HEK293 (cell line): ENCODE results near the gene UGT1A3.
"Not testable (repeated sequence)": the region's sequence is repeated elsewhere in the genome, so short reads cannot be mapped to it uniquely, and the experiment has no call there.

ENCODE experiments used
- CTCF ChIA-PET: fragments of 350-600 bp; formaldehyde crosslinking; extraction: SDS; loops from one replicate; lab custom pipeline; 2021; ENCODE audit warnings: antibody characterized with exemption; lab: Yijun Ruan, JAX
- POLR2A ChIA-PET: fragments of 300-600 bp; formaldehyde crosslinking; extraction: SDS; loops from one replicate; lab custom pipeline; 2020; ENCODE audit warnings: antibody characterized with exemption, inconsistent platforms; lab: Yijun Ruan, JAX
- H3K27ac ChIP-seq: fragments of 200-500 bp; sonication (Bioruptor generic); 2 replicates; pipeline ENCODE4 v1.5.1; 2014; ENCODE audit warnings: low read depth, low read length, control low read depth, inconsistent platforms; ENCODE audit errors: extremely low read depth
- H3K36me3 ChIP-seq, 2 experiments: fragments of 200-500 bp in 1 of 2; sonication (Bioruptor generic) in 1 of 2; 1 replicate in 1 of 2; 2 replicates in 1 of 2; pipeline ENCODE4 v1.5.1; 2014 to 2017; ENCODE audit warnings: inconsistent platforms in 2 of 2, low read length in 2 of 2; ENCODE audit not compliant: control insufficient read depth in 2 of 2, insufficient read depth in 1 of 2
- H3K4me1 ChIP-seq: fragments of 200-500 bp; sonication (Bioruptor generic); 2 replicates; pipeline ENCODE4 v1.5.1; 2014; ENCODE audit warnings: mild to moderate bottlenecking, low read length, inconsistent platforms; ENCODE audit not compliant: control insufficient read depth, insufficient read depth
- H3K4me3 ChIP-seq: 2 replicates; pipeline ENCODE4 v1.5.1; 2011; ENCODE audit warnings: low read depth, mild to moderate bottlenecking, control low read depth, low read length, moderate library complexity
- H3K9me3 ChIP-seq: fragments of 200-500 bp; sonication (Bioruptor generic); 2 replicates; pipeline ENCODE4 v1.5.1; 2014; ENCODE audit warnings: low read depth, low read length, inconsistent platforms; ENCODE audit not compliant: control insufficient read depth, insufficient read depth
- FEZF1 ChIP-seq: fragments of 450-650 bp; formaldehyde crosslinking; IDR thresholded peaks from 2 replicates; pipeline ENCODE4 v1.5.1; 2016; ENCODE audit warnings: missing biosample characterization, missing genetic modification characterization
- GFI1B ChIP-seq: fragments of 450-650 bp; formaldehyde crosslinking; IDR thresholded peaks from 2 replicates; pipeline ENCODE4 v1.5.1; 2016; ENCODE audit warnings: missing biosample characterization, missing genetic modification characterization
- HOXD13 ChIP-seq: sonication (generic); formaldehyde crosslinking; IDR thresholded peaks from 2 replicates; pipeline ENCODE4 v1.8.0; 2022; ENCODE audit warnings: missing genetic modification reagents, borderline replicate concordance
- ZNF223 ChIP-seq: fragments of 450-650 bp; formaldehyde crosslinking; IDR thresholded peaks from 2 replicates; pipeline ENCODE4 v1.5.1; 2016; ENCODE audit warnings: missing biosample characterization, missing genetic modification characterization
- ZNF292 ChIP-seq: fragments of 450-650 bp; formaldehyde crosslinking; IDR thresholded peaks from 2 replicates; pipeline ENCODE4 v1.5.1; 2016; ENCODE audit warnings: low read depth, missing biosample characterization, missing genetic modification characterization, borderline replicate concordance
- ZNF302 ChIP-seq: fragments of 450-650 bp; formaldehyde crosslinking; IDR thresholded peaks from 2 replicates; pipeline ENCODE4 v1.5.1; 2016; ENCODE audit warnings: missing biosample characterization, missing genetic modification characterization, low read depth
- ZNF324 ChIP-seq: fragments of 450-650 bp; formaldehyde crosslinking; IDR thresholded peaks from 2 replicates; pipeline ENCODE4 v1.5.1; 2016; ENCODE audit warnings: missing biosample characterization, missing genetic modification characterization
- ZNF529 ChIP-seq: fragments of 450-650 bp; formaldehyde crosslinking; IDR thresholded peaks from 2 replicates; pipeline ENCODE4 v1.5.1; 2017; ENCODE audit warnings: missing genetic modification characterization, missing biosample characterization; ENCODE audit not compliant: insufficient replicate concordance
- ZNF837 ChIP-seq: fragments of 450-650 bp; formaldehyde crosslinking; IDR thresholded peaks from 2 replicates; pipeline ENCODE4 v1.5.1; 2016; ENCODE audit warnings: missing biosample characterization, missing genetic modification characterization
- ZSCAN4 ChIP-seq: fragments of 450-650 bp; formaldehyde crosslinking; IDR thresholded peaks from 2 replicates; pipeline ENCODE4 v1.5.1; 2017; ENCODE audit warnings: missing biosample characterization, missing genetic modification characterization
- TF ChIP-seq, protein P1 (sequence below): fragments of 450-650 bp; formaldehyde crosslinking; IDR thresholded peaks from 2 replicates; pipeline ENCODE4 v1.5.1; 2017; ENCODE audit warnings: missing biosample characterization, missing genetic modification characterization
- TF ChIP-seq, protein P2 (sequence below): fragments of 450-650 bp; formaldehyde crosslinking; IDR thresholded peaks from 2 replicates; pipeline ENCODE4 v1.5.1; 2016; ENCODE audit warnings: missing biosample characterization, missing genetic modification characterization
- TF ChIP-seq, protein P3 (sequence below): fragments of 450-650 bp; formaldehyde crosslinking; IDR thresholded peaks from 2 replicates; pipeline ENCODE4 v1.5.1; 2017; ENCODE audit warnings: missing biosample characterization, missing genetic modification characterization

Gene UGT1A3

DNA sequence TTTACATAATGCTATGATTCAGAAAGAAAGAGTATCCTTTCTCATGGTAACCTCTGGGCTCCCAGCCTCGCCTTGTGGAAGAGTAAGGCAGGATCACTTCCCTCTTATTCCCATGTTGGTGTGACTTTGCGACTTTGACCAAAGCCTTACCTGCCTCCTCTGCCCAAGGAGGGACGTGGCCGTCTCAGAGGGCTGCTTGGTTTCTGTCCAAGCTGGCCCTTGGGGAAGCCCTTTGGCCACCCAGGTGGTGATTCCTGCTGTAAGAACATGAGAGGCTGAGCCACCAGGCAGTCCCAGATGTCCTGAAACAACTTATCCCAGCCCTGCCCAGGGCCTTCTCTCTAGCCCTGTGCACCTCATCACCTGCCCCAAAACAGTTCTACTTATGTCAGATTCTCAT is 30.1 kb upstream of the UGT1A3 start (continued):
- TF ChIP-seq, protein P1, sequence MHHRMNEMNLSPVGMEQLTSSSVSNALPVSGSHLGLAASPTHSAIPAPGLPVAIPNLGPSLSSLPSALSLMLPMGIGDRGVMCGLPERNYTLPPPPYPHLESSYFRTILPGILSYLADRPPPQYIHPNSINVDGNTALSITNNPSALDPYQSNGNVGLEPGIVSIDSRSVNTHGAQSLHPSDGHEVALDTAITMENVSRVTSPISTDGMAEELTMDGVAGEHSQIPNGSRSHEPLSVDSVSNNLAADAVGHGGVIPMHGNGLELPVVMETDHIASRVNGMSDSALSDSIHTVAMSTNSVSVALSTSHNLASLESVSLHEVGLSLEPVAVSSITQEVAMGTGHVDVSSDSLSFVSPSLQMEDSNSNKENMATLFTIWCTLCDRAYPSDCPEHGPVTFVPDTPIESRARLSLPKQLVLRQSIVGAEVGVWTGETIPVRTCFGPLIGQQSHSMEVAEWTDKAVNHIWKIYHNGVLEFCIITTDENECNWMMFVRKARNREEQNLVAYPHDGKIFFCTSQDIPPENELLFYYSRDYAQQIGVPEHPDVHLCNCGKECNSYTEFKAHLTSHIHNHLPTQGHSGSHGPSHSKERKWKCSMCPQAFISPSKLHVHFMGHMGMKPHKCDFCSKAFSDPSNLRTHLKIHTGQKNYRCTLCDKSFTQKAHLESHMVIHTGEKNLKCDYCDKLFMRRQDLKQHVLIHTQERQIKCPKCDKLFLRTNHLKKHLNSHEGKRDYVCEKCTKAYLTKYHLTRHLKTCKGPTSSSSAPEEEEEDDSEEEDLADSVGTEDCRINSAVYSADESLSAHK (tag by site-specific recombination) = no peak
- TF ChIP-seq ZNF529 (tag by site-specific recombination) = no peak
- no peak for TF ChIP-seq ZNF837
- no peak for TF ChIP-seq ZNF302

- Histone ChIP-seq H3K4me1 (0 out of 2 replicates have a peak, but pooled peaks cover 2% of the 10 kb centered on the region), H3K27ac (no peak overlapping the region), H3K9me3 (no peaks in the 10 kb centered on the region), H3K4me3 (no peak overlapping the region), H3K36me3 (no peaks in the 10 kb centered on the region)
- no peak for TF ChIP-seq ZNF223 (tag by site-specific recombination)
- TF ChIP-seq ZNF292 (tag by site-specific recombination) = no peak
- TF ChIP-seq, protein P2, sequence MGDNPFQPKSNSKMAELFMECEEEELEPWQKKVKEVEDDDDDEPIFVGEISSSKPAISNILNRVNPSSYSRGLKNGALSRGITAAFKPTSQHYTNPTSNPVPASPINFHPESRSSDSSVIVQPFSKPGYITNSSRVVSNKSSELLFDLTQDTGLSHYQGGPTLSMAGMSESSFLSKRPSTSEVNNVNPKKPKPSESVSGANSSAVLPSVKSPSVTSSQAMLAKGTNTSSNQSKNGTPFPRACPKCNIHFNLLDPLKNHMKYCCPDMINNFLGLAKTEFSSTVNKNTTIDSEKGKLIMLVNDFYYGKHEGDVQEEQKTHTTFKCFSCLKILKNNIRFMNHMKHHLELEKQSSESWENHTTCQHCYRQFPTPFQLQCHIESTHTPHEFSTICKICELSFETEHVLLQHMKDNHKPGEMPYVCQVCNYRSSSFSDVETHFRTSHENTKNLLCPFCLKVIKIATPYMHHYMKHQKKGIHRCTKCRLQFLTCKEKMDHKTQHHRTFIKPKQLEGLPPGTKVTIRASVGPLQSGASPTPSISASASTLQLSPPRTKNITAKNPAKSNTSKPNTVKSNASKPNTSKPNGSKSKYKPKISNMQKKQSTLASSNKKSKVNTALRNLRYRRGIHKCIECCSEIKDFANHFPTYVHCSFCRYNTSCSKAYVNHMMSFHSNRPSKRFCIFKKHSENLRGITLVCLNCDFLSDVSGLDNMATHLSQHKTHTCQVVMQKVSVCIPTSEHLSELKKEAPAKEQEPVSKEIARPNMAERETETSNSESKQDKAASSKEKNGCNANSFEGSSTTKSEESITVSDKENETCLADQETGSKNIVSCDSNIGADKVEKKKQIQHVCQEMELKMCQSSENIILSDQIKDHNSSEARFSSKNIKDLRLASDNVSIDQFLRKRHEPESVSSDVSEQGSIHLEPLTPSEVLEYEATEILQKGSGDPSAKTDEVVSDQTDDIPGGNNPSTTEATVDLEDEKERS (tag by site-specific recombination) = no peak
- TF ChIP-seq GFI1B (tag by site-specific recombination) = no peak
- CTCF ChIA-PET = interaction anchor here (1.2 kb wide), 1 partner anchor 12 kb away, joined by 5 read pairs; no protein-coding TSS in a partner anchor
- POLR2A ChIA-PET = no interaction called here
Observed at GRCh38 chr2:233699424-233700027, 29.3 kb upstream of the UGT1A3 start.

DNA sequence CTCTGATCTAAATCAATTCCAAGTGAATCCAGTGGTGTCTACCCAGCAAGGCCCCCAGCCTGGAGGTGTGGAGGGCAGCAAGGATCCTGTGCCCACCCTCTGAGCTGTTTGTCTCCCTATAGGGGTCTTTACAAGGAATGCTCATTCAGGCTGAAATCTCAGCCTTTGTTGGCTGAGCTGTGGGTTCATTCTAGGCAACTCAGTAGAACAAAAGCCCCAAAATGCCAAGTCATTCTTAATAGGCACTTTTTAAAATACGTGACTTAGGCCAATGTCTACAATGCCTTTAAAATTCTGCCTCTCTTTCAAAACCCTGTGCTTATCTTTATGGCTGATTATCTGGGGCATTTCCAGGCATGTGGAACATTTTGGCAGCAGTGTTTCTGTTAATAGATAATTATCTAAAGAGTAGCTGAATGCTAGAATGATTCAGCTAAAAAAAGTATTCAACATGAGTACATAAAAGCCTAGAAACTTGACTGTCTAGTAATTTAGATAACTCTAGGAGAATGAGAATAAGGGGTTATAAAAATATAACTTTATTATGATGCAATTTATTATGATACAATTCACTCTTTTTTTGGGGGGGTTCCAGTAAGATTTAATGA is 28.7 kb upstream of the UGT1A3 start:
- no peaks in the 10 kb centered on the region for H3K9me3 ChIP-seq
- POLR2A ChIA-PET = no interaction called here
- no peak overlapping the region for H3K4me3 ChIP-seq
- no peaks in the 10 kb centered on the region for H3K36me3 ChIP-seq
- no peak overlapping the region for H3K27ac ChIP-seq
- TF ChIP-seq, protein P3, sequence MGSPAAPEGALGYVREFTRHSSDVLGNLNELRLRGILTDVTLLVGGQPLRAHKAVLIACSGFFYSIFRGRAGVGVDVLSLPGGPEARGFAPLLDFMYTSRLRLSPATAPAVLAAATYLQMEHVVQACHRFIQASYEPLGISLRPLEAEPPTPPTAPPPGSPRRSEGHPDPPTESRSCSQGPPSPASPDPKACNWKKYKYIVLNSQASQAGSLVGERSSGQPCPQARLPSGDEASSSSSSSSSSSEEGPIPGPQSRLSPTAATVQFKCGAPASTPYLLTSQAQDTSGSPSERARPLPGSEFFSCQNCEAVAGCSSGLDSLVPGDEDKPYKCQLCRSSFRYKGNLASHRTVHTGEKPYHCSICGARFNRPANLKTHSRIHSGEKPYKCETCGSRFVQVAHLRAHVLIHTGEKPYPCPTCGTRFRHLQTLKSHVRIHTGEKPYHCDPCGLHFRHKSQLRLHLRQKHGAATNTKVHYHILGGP (tag by site-specific recombination) = peak; percentile 35; the same call in 1 of the 2 replicates
- TF ChIP-seq HOXD13 (CRISPR knock-in tag) = peak; percentile 17; the same call in 1 of the 2 replicates
- TF ChIP-seq ZNF324 = no peak
- TF ChIP-seq FEZF1 (tag by site-specific recombination) = peak; percentile 45; the same call in 1 of the 2 replicates
- TF ChIP-seq ZSCAN4 = no peak
- H3K4me1 ChIP-seq = 0 out of 2 replicates have a peak, but pooled peaks cover 2% of the 10 kb centered on the region
- CTCF ChIA-PET = interaction anchor here (1.2 kb wide), 1 partner anchor 11 kb away, joined by 5 read pairs; no protein-coding TSS in a partner anchor

DNA sequence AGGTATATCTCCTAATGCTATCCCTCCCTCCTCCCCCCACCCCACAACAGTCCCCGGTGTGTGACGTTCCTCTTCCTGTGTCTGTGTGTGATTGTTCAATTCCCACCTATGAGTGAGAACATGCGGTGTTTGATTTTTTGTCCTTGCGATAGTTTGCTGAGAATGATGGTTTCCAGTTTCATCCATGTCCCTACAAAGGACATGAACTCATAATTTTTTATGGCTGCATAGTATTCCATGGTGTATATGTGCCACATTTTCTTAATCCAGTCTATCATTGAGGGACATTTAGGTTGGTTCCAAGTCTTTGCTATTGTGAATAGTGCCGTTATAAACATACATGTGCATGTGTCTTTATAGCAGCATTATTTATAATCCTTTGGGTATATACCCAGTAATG is 28.0 kb upstream of the UGT1A3 start:
- H3K4me1 ChIP-seq, H3K4me3 ChIP-seq, H3K27ac ChIP-seq, H3K36me3 ChIP-seq, POLR2A ChIA-PET, CTCF ChIA-PET, H3K9me3 ChIP-seq: not testable (repeated sequence)
